Hepatic stellate cell (primary cell): Measurements from ENCODE around the gene GRPEL1.

ENCODE experiments used
- DNase-seq: peaks from one replicate; pipeline ENCODE4 v3.0.0; 2011; ENCODE audit warnings: low spot score

GRPEL1 gene

DNA sequence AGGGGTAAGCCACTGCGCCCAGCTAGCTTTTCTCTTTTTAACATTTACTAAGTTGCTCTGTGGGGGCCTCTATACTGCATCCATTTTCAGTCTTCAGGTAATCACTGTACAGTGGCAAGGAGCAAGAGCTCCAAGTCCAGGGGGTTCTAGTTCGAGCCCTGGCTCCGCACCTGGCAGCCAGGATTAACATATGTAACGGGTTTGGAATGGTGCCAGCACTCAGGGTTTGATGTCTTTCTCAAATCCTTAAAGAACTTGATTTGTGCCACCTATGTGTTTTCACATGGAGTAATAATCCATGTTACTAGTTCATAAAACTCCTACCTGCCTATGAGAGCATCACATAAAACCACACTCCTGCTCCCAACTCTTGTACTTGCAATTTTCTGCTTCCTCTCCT, 4.5 kb downstream of the GRPEL1 start:
- DNase-seq, result no peak

DNA sequence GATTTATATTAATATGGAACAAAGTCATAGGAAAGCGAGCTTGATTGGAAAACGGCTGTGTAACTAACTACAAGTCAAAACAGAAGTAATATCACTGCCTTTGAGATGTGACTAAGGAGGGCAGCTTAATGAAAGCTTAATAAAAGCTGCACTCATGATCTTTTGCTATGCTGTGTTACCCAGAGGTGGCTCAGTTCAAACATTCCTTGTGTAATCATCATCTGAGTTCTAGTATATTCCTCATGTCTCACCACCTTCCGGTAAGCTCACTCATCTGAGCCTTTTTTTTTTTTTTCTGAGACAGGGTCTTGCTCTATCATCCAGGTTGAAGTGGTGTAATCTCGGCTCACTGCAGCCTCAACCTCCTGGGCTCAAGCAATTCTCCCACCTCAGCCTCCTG, 5.0 kb downstream of the GRPEL1 start:
- DNase-seq, result no peak

DNA sequence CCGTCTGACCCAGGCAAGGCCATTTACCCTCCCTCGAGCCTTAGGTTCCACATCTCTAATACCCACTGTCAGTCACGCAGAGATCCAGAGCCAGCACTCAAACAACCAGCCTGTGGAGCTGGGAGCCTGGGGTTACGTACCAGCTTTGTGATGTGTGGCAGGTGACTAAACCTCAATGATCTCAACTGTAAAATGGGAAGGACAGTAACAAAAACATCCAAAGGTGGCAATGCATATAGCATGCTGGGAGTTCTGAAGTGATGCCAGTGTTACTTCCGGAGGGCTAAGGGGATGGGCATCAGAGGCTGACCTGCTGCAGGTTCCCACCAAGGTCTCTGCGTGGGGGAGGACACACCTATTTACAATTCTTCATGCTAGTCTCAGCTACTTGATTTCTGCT, 6.0 kb downstream of the GRPEL1 start:
- no peak for DNase-seq

GRCh38 chr4:7060346-7061150, 7.3 kb downstream of the GRPEL1 start:
- DNase-seq, result no peak

DNA sequence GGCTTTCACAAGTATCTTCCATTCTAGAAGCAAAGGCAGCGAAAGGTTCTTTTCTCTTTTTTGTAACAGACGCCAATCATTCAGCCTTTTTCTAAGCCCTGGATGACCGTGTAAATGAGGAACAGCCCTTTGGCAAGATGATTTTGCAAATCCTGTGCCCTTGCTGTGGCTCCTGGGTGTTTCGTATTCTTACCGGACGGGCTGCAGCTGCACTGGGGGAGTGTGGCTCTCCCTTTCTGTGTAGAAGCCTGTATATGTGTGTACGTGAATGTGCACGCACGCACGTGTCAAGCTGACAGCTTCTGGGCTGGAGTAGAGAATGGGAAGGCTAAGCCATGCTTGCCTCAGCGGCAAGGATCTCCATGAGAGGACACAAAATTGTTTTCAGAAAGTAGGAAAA, 8.2 kb downstream of the GRPEL1 start:
- DNase-seq, result no peak

- no peak for DNase-seq
Observed at GRCh38 chr4:7058792-7059191, 9.1 kb downstream of the GRPEL1 start.

DNA sequence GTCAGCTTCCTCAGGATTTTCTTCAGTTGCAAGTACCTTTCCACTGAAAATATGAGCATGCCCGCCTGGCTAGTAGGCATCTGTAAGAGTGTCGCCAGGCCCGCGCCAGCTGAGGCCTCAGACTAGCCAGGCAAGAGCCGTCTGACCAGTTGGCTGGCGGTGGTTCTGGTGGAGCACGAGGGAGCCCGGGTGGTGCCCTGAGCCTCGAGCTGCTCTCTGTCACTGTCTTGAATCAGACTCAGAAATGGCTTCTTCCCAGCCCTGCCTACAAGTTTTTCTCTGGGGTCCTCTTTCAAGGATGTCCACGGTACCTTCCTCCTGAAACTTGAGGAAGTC, 11.9 kb downstream of the GRPEL1 start:
- no peak for DNase-seq

DNA sequence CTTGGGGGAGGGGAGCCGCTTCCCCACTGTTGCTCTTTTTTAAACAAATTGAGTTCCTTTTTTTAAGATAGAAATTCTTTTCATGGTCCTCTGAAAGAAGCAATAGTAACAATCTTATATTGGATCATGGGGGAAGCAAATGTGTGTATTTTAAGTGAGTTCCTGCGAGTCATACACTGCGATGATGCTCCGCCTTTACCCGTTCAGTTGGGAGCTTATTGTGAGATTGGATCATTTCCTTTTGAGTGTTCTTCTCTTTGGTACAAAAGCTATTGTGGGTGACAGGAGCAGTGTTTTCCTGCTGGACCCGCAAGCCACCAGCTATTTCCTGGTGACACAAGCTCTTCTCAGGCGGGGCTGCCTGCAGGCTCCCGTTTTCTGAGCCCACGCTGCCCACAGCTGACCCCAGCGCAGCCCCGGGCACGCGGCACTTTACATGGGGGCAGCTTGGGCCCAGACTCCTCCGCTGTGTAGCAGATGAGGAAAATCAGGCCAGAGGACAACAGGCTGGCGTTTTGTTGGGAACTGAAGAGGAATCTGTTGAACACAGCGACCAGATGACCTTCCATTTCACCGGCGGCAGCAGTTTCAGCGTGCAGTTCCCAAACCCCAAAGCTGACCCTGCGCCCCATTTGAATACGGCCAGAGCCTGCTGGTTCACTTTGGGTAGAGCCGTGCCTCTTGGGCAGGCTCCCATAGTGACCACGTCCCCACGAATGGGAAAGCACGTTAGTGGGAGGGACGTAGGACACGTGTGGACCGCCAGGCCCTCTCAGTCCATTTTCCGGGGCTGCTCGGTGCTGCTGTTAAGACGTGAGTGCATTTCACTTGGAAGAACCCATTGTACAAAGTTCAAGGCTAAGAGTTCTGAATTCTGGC, 12.5 kb downstream of the GRPEL1 start:
- DNase-seq, result no peak

- DNase-seq, result no peak
Observed at GRCh38 chr4:7054106-7054880, 13.6 kb downstream of the GRPEL1 start.

GRCh38 chr4:7052923-7053715, 14.7 kb downstream of the GRPEL1 start:
- no peak for DNase-seq

GRCh38 chr4:7052313-7052712, 15.6 kb downstream of the GRPEL1 start:
- DNase-seq, result no peak

- DNase-seq, result no peak
Observed at GRCh38 chr4:7051905-7052304, 16.0 kb downstream of the GRPEL1 start.

- DNase-seq, result no peak
Observed at GRCh38 chr4:7051144-7051495, 16.7 kb downstream of the GRPEL1 start.

- DNase-seq, result no peak
Observed at GRCh38 chr4:7050481-7051143, 17.3 kb downstream of the GRPEL1 start.

DNA sequence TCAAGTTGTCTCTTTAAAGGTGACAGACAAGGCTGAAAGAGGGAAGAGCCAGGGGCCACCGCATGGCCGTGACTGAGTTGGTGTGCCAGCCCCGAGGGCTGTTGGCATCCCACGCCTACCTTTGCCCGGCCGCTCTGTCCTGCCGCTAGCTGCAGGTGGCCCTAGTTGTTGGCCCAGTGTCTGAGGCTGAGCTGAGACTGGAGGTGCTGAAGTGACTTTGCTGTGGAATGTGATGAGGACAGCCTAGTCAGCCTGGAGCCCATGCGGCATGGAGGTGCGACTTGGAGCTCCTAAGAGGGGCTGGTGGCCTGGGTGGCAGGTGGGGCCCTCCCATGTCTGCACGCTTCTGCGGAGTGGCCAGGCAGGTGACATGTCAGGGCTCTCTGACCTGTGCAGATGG, 18.1 kb downstream of the GRPEL1 start:
- no peak for DNase-seq

- no peak for DNase-seq
Observed at GRCh38 chr4:7049295-7049694, 18.6 kb downstream of the GRPEL1 start.

- DNase-seq, result no peak
Observed at GRCh38 chr4:7048642-7049041, 19.2 kb downstream of the GRPEL1 start.

GRCh38 chr4:7046971-7047370, 20.9 kb downstream of the GRPEL1 start:
- no peak for DNase-seq

DNA sequence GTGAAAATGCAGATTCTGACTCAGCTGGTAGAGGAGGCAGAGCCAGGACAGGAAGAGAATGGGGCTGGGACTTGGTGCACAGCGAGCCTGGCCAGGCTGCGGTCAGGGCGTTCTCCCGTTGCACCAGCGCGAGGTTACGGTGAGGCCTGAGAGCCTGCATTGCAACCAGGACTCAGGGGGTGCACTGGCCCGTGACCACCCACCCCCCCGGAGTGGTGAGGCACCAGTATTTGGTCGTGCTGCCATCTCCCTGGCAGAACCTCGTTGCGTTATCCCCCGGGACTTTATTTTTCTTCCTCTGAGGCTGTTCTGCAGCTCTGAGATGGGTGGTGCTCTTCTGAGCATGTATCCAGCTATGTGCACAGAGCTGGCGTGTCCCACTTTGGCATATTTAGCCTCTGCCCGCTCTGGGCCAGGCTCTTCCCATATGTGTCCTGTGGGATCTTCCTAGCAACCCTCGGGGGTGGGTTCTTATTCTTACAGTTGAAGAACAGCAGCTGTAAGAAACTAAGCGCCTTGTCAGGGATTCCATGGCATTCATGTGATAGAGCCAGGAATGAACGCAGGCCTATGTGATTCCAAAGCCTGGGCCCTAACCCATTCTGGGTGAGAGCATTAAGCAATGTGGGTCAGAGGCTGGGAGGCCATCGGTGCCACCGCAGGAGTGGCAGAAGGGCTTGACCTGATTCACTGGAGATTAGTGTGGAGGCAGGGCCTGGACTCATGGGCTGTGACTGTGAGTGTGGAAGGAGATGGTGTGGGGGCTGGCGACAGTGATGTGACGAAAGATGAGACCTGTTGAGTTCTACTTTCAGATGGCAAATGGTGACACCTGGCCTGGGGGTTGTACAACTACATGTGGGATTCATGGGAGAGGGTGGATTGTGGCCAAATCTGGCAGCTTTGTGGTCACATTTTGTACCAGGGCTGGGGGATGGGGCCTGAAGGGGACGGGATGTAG, 21.6 kb downstream of the GRPEL1 start:
- DNase-seq, result no peak

DNA sequence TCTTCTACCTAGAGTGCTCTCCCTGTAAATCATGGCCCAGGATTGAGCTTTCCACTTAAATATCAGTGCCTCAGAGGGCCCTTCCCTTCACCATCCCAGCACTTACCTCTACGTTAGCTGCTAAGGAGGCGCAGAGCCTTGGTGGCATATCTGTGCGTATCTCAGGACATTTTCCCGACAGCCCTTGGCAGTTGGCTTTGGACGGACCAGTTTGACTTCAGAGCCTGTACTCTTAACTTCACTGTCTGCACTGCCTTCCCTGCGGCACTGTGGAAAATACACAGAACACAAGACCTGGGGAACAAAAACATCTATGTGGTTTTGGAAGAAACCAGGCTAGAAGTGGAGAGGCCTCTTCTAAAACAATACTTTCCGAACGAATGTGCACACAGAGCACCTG, 22.3 kb downstream of the GRPEL1 start:
- DNase-seq, result no peak
